GM12878 (cell line): ENCODE results near the gene HPRT1. TPM values are rescaled to one million over a fixed set of nuclear protein-coding genes. Genes with fewer than 3 reads are reported as not detected.
A peak's percentile ranks its signal among the peaks of the same experiment; 100 is the strongest.

Source experiments
- ATAC-seq: fragments of 200-7000 bp; cut with Tn5 transposase; 3 replicates; pipeline ENCODE4 v1.9.1; 2020; ENCODE audit warnings: mild to moderate bottlenecking, moderate library complexity
- BruUV-seq: library from RNA; stranded (reverse); fragments of 400-500 nt; replicated peaks from 2 replicates; lab custom pipeline; 2021; lab: Mats Ljungman, UMichigan
- CTCF ChIA-PET: fragments of 300-600 bp; sonication (Branson Sonifier 250); formaldehyde crosslinking; extraction: SDS; loops from one replicate; lab custom pipeline; 2021; ENCODE audit warnings: inconsistent platforms; lab: Yijun Ruan, JAX
- POLR2A ChIA-PET: fragments of 350-600 bp; formaldehyde crosslinking; extraction: SDS; loops from one replicate; lab custom pipeline; 2021; ENCODE audit warnings: inconsistent platforms; lab: Charles Lee
- RAD21 ChIA-PET: fragments of 300-600 bp; sonication (Branson Sonifier 250); formaldehyde crosslinking; loops from one replicate; lab custom pipeline; 2023; ENCODE audit warnings: antibody characterized with exemption; ENCODE audit not compliant: unreplicated experiment; lab: Charles Lee
- SMC1A ChIA-PET: fragments of 300-600 bp; sonication (Branson Sonifier 250); formaldehyde crosslinking; loops from one replicate; lab custom pipeline; 2023; ENCODE audit not compliant: unreplicated experiment, uncharacterized antibody; lab: Charles Lee
- DNase-seq: peaks from one replicate; pipeline ENCODE4 v3.0.0-alpha.2; 2011; ENCODE audit warnings: low read depth, low spot score
- FAIRE-seq: peaks from 3 replicates; lab custom pipeline; 2011; peaks lifted over from hg19 to GRCh38; lab: Jason Lieb, UNC
- H2AFZ ChIP-seq: 2 replicates; pipeline ENCODE4 v1.6.0; 2011; ENCODE audit warnings: low read depth, low read length, control low read depth; ENCODE audit not compliant: control insufficient read depth
- H3K27ac ChIP-seq: 2 replicates; pipeline ENCODE4 v1.5.1; 2011; ENCODE audit warnings: control low read depth; ENCODE audit not compliant: control insufficient read depth, insufficient read depth
- H3K27me3 ChIP-seq, 2 experiments: replicated peaks in 1 of 2; 2 replicates each; pipeline versions ENCODE4 v1.6.0 to v1.6.1; 2011; ENCODE audit warnings: low read length in 1 of 2; ENCODE audit not compliant: control insufficient read depth in 2 of 2, insufficient read depth in 2 of 2
- H3K36me3 ChIP-seq, 2 experiments: 2 replicates each; pipeline ENCODE4 v1.5.1; 2011; ENCODE audit warnings: low read length in 1 of 2; ENCODE audit not compliant: control insufficient read depth in 2 of 2, insufficient read depth in 2 of 2
- H3K4me1 ChIP-seq: 2 replicates; pipeline ENCODE4 v1.6.1; 2011; ENCODE audit warnings: mild to moderate bottlenecking, low read length, moderate library complexity, mixed read lengths; ENCODE audit not compliant: control insufficient read depth, insufficient read depth
- H3K4me2 ChIP-seq: 2 replicates; pipeline ENCODE4 v1.6.0; 2011; ENCODE audit warnings: control low read depth; ENCODE audit not compliant: control insufficient read depth, insufficient read depth
- H3K4me3 ChIP-seq: fragments of 200-600 bp; sonication (generic); 2 replicates; pipeline ENCODE4 v1.5.1; 2016
- H3K79me2 ChIP-seq: 2 replicates; pipeline ENCODE4 v1.6.0; 2011; ENCODE audit warnings: low read length; ENCODE audit not compliant: control insufficient read depth, insufficient read depth
- H3K9ac ChIP-seq: 2 replicates; pipeline ENCODE4 v1.8.0; 2011; ENCODE audit warnings: low read length, control low read depth, mixed read lengths; ENCODE audit not compliant: control insufficient read depth, insufficient read depth
- H3K9me3 ChIP-seq: replicated peaks from 3 replicates; pipeline ENCODE4 v1.5.1; 2011; ENCODE audit warnings: mild to moderate bottlenecking, low read length; ENCODE audit not compliant: control insufficient read depth, insufficient read depth
- H4K20me1 ChIP-seq: 2 replicates; pipeline ENCODE4 v1.6.0; 2011; ENCODE audit not compliant: control insufficient read depth, insufficient read depth
- CREM ChIP-seq: IDR thresholded peaks from 2 replicates; pipeline ENCODE4 v1.6.1; 2014; ENCODE audit warnings: antibody characterized with exemption, low read depth
- IRF3 ChIP-seq: fragments of 450-650 bp; IDR thresholded peaks from 2 replicates; pipeline ENCODE4 v1.6.1; 2014; ENCODE audit warnings: mild to moderate bottlenecking
- NRF1 ChIP-seq: conservative IDR thresholded peaks from 2 replicates; pipeline ENCODE4 v1.6.1; 2011; ENCODE audit warnings: mild to moderate bottlenecking, low read depth, low read length, improper control_type of control experiment
- POLR2AphosphoS5 ChIP-seq: IDR thresholded peaks from 2 replicates; pipeline ENCODE4 v1.6.1; 2011; ENCODE audit warnings: mild to moderate bottlenecking, low read length, inconsistent platforms
- PRDM15 ChIP-seq: fragments of 450-650 bp; formaldehyde crosslinking; IDR thresholded peaks from 2 replicates; pipeline ENCODE4 v1.4.0; 2020; ENCODE audit warnings: mild to moderate bottlenecking, moderate library complexity
- RAD21 ChIP-seq: IDR thresholded peaks from 2 replicates; pipeline ENCODE4 v1.6.1; 2011; ENCODE audit warnings: mild to moderate bottlenecking, low read depth, low read length, moderate library complexity; ENCODE audit not compliant: insufficient read depth
- SMAD5 ChIP-seq: IDR thresholded peaks from 2 replicates; pipeline ENCODE4 v1.6.1; 2016; ENCODE audit warnings: antibody characterized with exemption, low read depth
- YY1 ChIP-seq: IDR thresholded peaks from 2 replicates; pipeline ENCODE4 v1.6.1; 2011; ENCODE audit warnings: low read depth, mild to moderate bottlenecking, low read length
- WGBS: methylation state at CpG from one replicate; pipeline ENCODE4 v1.1.6; 2016; ENCODE audit warnings: low lambda C conversion rate; ENCODE audit not compliant: insufficient replicate concordance, insufficient coverage; ENCODE audit errors: missing lambda C conversion rate; 5-methylcytosine and 5-hydroxymethylcytosine counted together
- in situ Hi-C: fragments of 300-500 bp; cut with MboI; formaldehyde crosslinking; loops from 9 replicates; pipeline ENCODE4 v1.14.3; 2018; ENCODE audit warnings: mixed read lengths
- intact Hi-C: fragments of 100-400 bp; cut with micrococcal nuclease; formaldehyde crosslinking; loops from one replicate; pipeline ENCODE4 v1.14.2; 2022; ENCODE audit not compliant: unreplicated experiment
- polyA plus RNA-seq, 11 experiments: library from polyadenylated mRNA; depleted of rRNA in 4 of 11; unstranded in 6 of 11; stranded (reverse) in 5 of 11; fragments of >200 nt; fragmentation: Nextera tagmentation in 4 of 11; fragmentation: Illumina TruSeq in 1 of 11; extraction: Ambion mirVana in 4 of 11; extraction: Trizol in 1 of 11; gene quantifications; 1 replicate in 1 of 11; 2 replicates in 10 of 11; pipeline versions ENCODE4 v1.2.1 to v1.2.3, GENCODE V29; 2011 to 2016; ENCODE audit warnings: inconsistent platforms in 2 of 11, missing spikeins in 2 of 11, low read depth in 1 of 11
- total RNA-seq, 4 experiments: library from RNA; depleted of rRNA in 3 of 4; stranded (reverse); fragments of >200 nt in 3 of 4; fragmentation: Illumina TruSeq in 1 of 4; extraction: Trizol in 1 of 4; gene quantifications; 2 replicates each; pipeline versions ENCODE4 v1.2.1 to v1.2.3, GENCODE V29; 2013 to 2021
- TF ChIP-seq, protein P1 (sequence below), 3 experiments: IDR thresholded peaks in 2 of 3; conservative IDR thresholded peaks in 1 of 3; 2 replicates each; pipeline ENCODE4 v1.5.1; 2011; ENCODE audit warnings: low read depth in 3 of 3, low read length in 3 of 3, mild to moderate bottlenecking in 3 of 3, control low read depth in 2 of 3, moderate library complexity in 2 of 3, inconsistent platforms in 1 of 3, mixed read lengths in 1 of 3; ENCODE audit not compliant: control insufficient read depth in 2 of 3, insufficient read depth in 1 of 3; ENCODE audit errors: extremely low read depth in 1 of 3
- TF ChIP-seq, protein P2 (sequence below): fragments of 450-650 bp; IDR thresholded peaks from 2 replicates; pipeline ENCODE4 v1.6.1; 2016; ENCODE audit warnings: mild to moderate bottlenecking

Gene HPRT1
- total and polyA plus RNA-seq, 10 of the 15 experiments (the other 5 are each of a cell fraction or from before 2014, with no cell fraction given): 19.3 to 161 (median 92.7) TPM

DNA sequence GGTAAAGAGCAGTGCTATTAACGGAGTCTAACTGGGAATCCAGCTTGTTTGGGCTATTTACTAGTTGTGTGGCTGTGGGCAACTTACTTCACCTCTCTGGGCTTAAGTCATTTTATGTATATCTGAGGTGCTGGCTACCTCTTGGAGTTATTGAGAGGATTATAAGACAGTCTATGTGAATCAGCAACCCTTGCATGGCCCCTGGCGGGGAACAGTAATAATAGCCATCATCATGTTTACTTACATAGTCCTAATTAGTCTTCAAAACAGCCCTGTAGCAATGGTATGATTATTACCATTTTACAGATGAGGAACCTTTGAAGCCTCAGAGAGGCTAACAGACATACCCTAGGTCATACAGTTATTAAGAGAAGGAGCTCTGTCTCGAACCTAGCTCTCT, 1.5 kb downstream of the HPRT1 start:
- no peak overlapping the region for H2AFZ ChIP-seq
- peak overlapping the region; percentile 73 for H3K4me2 ChIP-seq
- H3K9me3 ChIP-seq: no peaks in the 10 kb centered on the region
- no peaks in the 10 kb centered on the region for H3K36me3 ChIP-seq
- TF ChIP-seq SMAD5: no peak
- TF ChIP-seq, protein P1, sequence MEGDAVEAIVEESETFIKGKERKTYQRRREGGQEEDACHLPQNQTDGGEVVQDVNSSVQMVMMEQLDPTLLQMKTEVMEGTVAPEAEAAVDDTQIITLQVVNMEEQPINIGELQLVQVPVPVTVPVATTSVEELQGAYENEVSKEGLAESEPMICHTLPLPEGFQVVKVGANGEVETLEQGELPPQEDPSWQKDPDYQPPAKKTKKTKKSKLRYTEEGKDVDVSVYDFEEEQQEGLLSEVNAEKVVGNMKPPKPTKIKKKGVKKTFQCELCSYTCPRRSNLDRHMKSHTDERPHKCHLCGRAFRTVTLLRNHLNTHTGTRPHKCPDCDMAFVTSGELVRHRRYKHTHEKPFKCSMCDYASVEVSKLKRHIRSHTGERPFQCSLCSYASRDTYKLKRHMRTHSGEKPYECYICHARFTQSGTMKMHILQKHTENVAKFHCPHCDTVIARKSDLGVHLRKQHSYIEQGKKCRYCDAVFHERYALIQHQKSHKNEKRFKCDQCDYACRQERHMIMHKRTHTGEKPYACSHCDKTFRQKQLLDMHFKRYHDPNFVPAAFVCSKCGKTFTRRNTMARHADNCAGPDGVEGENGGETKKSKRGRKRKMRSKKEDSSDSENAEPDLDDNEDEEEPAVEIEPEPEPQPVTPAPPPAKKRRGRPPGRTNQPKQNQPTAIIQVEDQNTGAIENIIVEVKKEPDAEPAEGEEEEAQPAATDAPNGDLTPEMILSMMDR (IDR thresholded peaks at IDR 0.05 in 2 of 3, conservative IDR thresholded peaks at IDR 0.05 in 1 of 3; ENCODE audit: control insufficient read depth in 2 of 3, extremely low read depth in 1 of 3, insufficient read depth in 1 of 3, low read depth in 3 of 3, low read length in 3 of 3): peak in 2 of 3 experiments; percentile 15 to 28; a peak in 2 of 6 replicates
- no peak for TF ChIP-seq PRDM15 (CRISPR knock-in tag)
- TF ChIP-seq, protein P2, sequence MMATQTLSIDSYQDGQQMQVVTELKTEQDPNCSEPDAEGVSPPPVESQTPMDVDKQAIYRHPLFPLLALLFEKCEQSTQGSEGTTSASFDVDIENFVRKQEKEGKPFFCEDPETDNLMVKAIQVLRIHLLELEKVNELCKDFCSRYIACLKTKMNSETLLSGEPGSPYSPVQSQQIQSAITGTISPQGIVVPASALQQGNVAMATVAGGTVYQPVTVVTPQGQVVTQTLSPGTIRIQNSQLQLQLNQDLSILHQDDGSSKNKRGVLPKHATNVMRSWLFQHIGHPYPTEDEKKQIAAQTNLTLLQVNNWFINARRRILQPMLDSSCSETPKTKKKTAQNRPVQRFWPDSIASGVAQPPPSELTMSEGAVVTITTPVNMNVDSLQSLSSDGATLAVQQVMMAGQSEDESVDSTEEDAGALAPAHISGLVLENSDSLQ: no peak
- TF ChIP-seq IRF3: no peak
- TF ChIP-seq CREM: no peak
- peak; percentile 45; the same call in 1 of the 2 replicates for TF ChIP-seq RAD21
- no peak for TF ChIP-seq NRF1
- TF ChIP-seq YY1: no peak
- TF ChIP-seq POLR2AphosphoS5: no peak
- TF ChIP-seq, all 136 proteins: peak for 2
- intact Hi-C loops: loop anchor here (2.0 kb wide), 1 partner anchor 39 kb away; no protein-coding TSS in a partner anchor
- ChIA-PET POLR2A (no interaction called here), RAD21 (interaction anchor here (0.6 to 1.3 kb wide), 2 partner anchors 17 to 87 kb away, joined by 3 read pairs; no protein-coding TSS in a partner anchor), CTCF (interaction anchor here (1.0 to 1.7 kb wide), 3 partner anchors 72 to 92 kb away, joined by 3 to 7 read pairs (median 3); no protein-coding TSS in a partner anchor), SMC1A (interaction anchor here (0.7 to 1.6 kb wide), 3 partner anchors 9 to 36 kb away, joined by 3 to 6 read pairs (median 3); no protein-coding TSS in a partner anchor)
- no peaks in the 10 kb centered on the region for H3K4me1 ChIP-seq
- TSS peak; percentile 72 for BruUV-seq
- H4K20me1 ChIP-seq: no peaks in the 10 kb centered on the region
- in situ Hi-C loops: no loop called here
- WGBS: 65% methylated on average over 3 of the region's 3 CpGs
- peak; percentile 13 for FAIRE-seq
- H3K27ac ChIP-seq: peak overlapping the region; percentile 27; the same call in 1 of the 2 replicates
- peak overlapping the region; percentile 65 for H3K4me3 ChIP-seq
- peaks cover 34% of the 10 kb centered on the region for H3K79me2 ChIP-seq
- no peaks in the 10 kb centered on the region for H3K27me3 ChIP-seq
- no peak for DNase-seq
- peak; percentile 40 for ATAC-seq
- peak overlapping the region; percentile 39 for H3K9ac ChIP-seq
